HL-60 (cell line): ENCODE results near the gene PCTP.

Experiments used
- CTCF ChIP-seq: IDR thresholded peaks from one replicate; pipeline ENCODE4 v1.5.1; 2011; ENCODE audit warnings: low read length, control low read depth, inconsistent platforms; ENCODE audit not compliant: insufficient read depth
- GABPA ChIP-seq: IDR thresholded peaks from 2 replicates; pipeline ENCODE4 v1.6.1; 2012; ENCODE audit warnings: low read depth
- POLR2AphosphoS5 ChIP-seq: IDR thresholded peaks from 2 replicates; pipeline ENCODE4 v1.6.1; 2012; ENCODE audit warnings: low read depth
- REST ChIP-seq: IDR thresholded peaks from 2 replicates; pipeline ENCODE4 v1.6.1; 2012; ENCODE audit warnings: low read depth; ENCODE audit not compliant: insufficient replicate concordance
- SPI1 ChIP-seq: IDR thresholded peaks from 2 replicates; pipeline ENCODE4 v1.6.1; 2012; ENCODE audit warnings: low read depth, mild to moderate bottlenecking, borderline replicate concordance

DNA sequence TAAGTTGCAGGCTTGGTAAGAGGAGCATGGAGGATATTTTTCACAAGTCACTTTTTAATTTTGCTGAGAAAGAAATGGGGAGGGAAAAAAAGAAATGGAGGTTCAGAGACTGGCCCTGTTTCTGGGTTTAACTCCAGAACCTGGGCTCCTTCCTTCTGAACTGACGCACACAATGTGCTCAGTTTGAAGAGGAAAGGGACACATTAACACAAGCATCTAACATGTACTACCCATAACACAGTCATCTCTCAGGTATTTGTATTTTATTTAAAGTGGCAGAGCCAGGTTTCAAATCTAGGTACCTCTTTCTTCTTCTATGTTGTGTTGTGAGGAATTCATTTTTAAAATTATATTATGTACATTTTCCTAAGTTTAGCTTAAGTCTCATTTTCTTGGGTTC lies 22.9 kb upstream of the PCTP start:
- no peak for TF ChIP-seq CTCF
- no peak for TF ChIP-seq SPI1
- TF ChIP-seq POLR2AphosphoS5, result no peak
- no peak for TF ChIP-seq REST
- no peak for TF ChIP-seq GABPA
